ENCODE measurements around the gene RNASE8. TPM values are rescaled to one million over a fixed set of nuclear protein-coding genes. Genes with fewer than 3 reads are reported as not detected.

The RNASE8 gene
- total and polyA plus RNA-seq, 9 donors: not detected

DNA sequence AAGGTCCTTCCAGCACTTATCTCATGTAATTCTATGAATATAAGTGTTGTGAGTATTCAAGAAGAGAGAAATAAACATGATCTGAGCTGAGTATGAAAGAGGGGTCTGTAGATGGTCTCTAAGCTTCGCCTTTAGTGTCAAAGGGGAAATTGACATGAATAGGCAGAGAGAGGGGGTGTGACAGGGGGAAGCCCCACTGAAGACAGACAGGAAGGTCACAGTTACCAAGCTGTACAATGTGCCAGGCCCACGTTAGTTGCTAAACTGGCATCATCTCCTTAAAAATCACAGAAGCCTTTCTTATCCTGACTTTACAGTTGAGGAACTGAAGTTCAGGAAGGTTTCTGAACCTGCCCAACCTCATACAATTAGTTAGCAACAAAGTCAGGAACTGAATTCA, 20.1 kb downstream of the RNASE8 start:
- 88 to 96% (median 94%) methylated on average over 2 of the region's 2 CpGs for WGBS, 3 donors
- Histone ChIP-seq H3K27ac (no peak overlapping the region), H3K36me3 (no peaks in the 10 kb centered on the region), H3K4me3 (no peak overlapping the region), H3K4me1 (ENCODE audit: insufficient read depth) (no peaks in the 10 kb centered on the region), H3K27me3 (no peaks in the 10 kb centered on the region), H3K9me3 (no peaks in the 10 kb centered on the region)
- intact Hi-C loops (cut with DNase I): no loop called here
- DNase-seq: no peak
- TF ChIP-seq EP300 (IDR thresholded peaks at IDR 0.05): no peak
- TF ChIP-seq CTCF (IDR thresholded peaks at IDR 0.05): no peak
- TF ChIP-seq POLR2A (IDR thresholded peaks at IDR 0.05): no peak

DNA sequence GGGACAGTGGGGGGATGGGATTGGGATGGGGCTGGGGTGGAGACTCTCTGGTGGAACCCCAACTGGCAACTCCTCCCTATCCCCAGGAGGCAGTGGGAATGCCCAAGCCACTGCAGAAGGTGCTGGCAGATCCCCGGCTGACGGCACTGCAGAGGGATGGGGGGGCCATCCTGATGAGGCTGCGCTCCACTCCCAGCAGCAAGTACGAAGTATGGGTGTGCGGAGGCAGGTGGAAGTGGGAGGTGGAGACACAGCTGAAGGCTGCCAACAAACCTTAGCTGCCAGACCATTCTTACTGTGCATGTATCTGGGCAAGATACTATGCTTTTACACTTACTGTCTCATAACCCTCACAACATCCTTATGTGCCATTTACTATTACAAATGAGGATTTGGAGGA, 20.7 kb downstream of the RNASE8 start:
- Histone ChIP-seq H3K4me1 (ENCODE audit: insufficient read depth) (no peaks in the 10 kb centered on the region), H3K4me3 (no peak overlapping the region), H3K27ac (no peak overlapping the region), H3K9me3 (no peaks in the 10 kb centered on the region), H3K27me3 (no peaks in the 10 kb centered on the region), H3K36me3 (no peaks in the 10 kb centered on the region)
- DNase-seq: no peak
- intact Hi-C loops (cut with DNase I): no loop called here
- WGBS, 3 donors: 79 to 85% (median 83%) methylated on average over 5 of the region's 5 CpGs
- no peak for TF ChIP-seq CTCF (IDR thresholded peaks at IDR 0.05)
- no peak for TF ChIP-seq EP300 (IDR thresholded peaks at IDR 0.05)
- TF ChIP-seq POLR2A (IDR thresholded peaks at IDR 0.05): no peak

DNA sequence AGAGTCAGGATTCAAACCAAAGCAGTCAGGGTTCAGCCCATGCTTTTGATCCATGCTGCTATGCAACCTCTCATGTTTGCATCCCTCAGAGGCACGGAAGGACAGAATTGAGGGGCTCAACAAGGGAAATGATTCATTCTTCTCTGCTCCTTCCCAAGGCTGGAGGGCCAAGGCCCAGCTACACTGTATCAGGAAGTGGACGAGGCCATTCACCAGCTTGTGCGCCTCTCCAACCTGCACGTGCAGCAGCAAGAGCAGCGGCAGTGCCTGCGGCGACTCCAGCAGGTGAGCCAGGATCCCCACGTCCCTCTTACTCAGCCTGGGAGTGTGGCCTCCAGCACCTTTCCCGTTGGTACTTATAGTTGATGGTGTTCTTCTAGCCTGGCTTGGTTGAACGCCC, 21.1 kb downstream of the RNASE8 start:
- no peak for TF ChIP-seq POLR2A (IDR thresholded peaks at IDR 0.05)
- no peak for TF ChIP-seq CTCF (IDR thresholded peaks at IDR 0.05)
- no peak for TF ChIP-seq EP300 (IDR thresholded peaks at IDR 0.05)
- Histone ChIP-seq H3K27ac (no peak overlapping the region), H3K9me3 (no peaks in the 10 kb centered on the region), H3K36me3 (no peaks in the 10 kb centered on the region), H3K27me3 (no peaks in the 10 kb centered on the region), H3K4me1 (ENCODE audit: insufficient read depth) (no peaks in the 10 kb centered on the region), H3K4me3 (no peak overlapping the region)
- WGBS, 3 donors: 80 to 85% (median 82%) methylated on average over 10 of the region's 10 CpGs
- intact Hi-C loops (cut with DNase I): no loop called here
- no peak for DNase-seq

DNA sequence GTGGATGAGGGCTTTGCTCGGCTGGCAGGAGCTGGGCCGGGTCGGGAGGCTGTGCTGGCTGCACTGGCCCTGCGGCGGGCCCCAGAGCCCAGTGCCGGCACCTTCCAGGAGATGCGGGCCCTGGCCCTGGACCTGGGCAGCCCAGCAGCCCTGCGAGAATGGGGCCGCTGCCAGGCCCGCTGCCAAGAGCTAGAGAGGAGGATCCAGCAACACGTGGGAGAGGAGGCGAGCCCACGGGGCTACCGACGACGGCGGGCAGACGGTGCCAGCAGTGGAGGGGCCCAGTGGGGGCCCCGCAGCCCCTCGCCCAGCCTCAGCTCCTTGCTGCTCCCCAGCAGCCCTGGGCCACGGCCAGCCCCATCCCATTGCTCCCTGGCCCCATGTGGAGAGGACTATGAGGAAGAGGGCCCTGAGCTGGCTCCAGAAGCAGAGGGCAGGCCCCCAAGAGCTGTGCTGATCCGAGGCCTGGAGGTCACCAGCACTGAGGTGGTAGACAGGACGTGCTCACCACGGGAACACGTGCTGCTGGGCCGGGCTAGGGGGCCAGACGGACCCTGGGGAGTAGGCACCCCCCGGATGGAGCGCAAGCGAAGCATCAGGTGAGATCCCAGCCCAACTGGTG, 24.0 kb downstream of the RNASE8 start:
- Histone ChIP-seq H3K27me3 (no peaks in the 10 kb centered on the region), H3K9me3 (no peaks in the 10 kb centered on the region), H3K36me3 (no peaks in the 10 kb centered on the region), H3K27ac (no peak overlapping the region), H3K4me3 (no peak overlapping the region), H3K4me1 (ENCODE audit: insufficient read depth) (no peaks in the 10 kb centered on the region)
- no peak for TF ChIP-seq CTCF (IDR thresholded peaks at IDR 0.05)
- no peak for TF ChIP-seq POLR2A (IDR thresholded peaks at IDR 0.05)
- TF ChIP-seq EP300 (IDR thresholded peaks at IDR 0.05): no peak
- intact Hi-C loops (cut with DNase I): no loop called here
- WGBS, 3 donors: 74 to 77% (median 77%) methylated on average over 26 to 30 of the region's 30 CpGs
- no peak for DNase-seq
